WTC11 (cell line): ENCODE results near the gene ADGRG7. TPM values are rescaled to one million over a fixed set of nuclear protein-coding genes. Genes with fewer than 3 reads are reported as not detected.

ENCODE experiments used
- ATAC-seq: fragments of 200-7000 bp; cut with Tn5 transposase; 2 replicates; pipeline ENCODE4 v1.10.0; 2021; ENCODE audit warnings: mild to moderate bottlenecking, moderate library complexity
- CTCF ChIA-PET: fragments of 300-600 bp; sonication (Branson Sonifier 250); formaldehyde crosslinking; loops from one replicate; lab custom pipeline; 2021; ENCODE audit warnings: antibody characterized with exemption; lab: Charles Lee
- POLR2A ChIA-PET: fragments of 350-600 bp; sonication (Branson Sonifier 250); formaldehyde crosslinking; loops from one replicate; lab custom pipeline; 2021; ENCODE audit warnings: antibody characterized with exemption; lab: Charles Lee
- DNase-seq: peaks from one replicate; pipeline ENCODE4 v3.0.0; 2021; ENCODE audit warnings: low spot score
- H3K27ac Mint-ChIP-seq: 2 replicates; pipeline ENCODE4 v1.8.0; 2021; ENCODE audit warnings: mixed read lengths
- H3K27me3 Mint-ChIP-seq: 2 replicates; pipeline ENCODE4 v1.8.0; 2021; ENCODE audit warnings: low read depth, mild to moderate bottlenecking, moderate library complexity, mixed read lengths
- H3K36me3 Mint-ChIP-seq: 2 replicates; pipeline ENCODE4 v1.8.0; 2021; ENCODE audit warnings: mixed read lengths
- H3K4me1 Mint-ChIP-seq: 2 replicates; pipeline ENCODE4 v1.8.0; 2022; ENCODE audit warnings: mixed read lengths
- H3K4me3 Mint-ChIP-seq: 2 replicates; pipeline ENCODE4 v1.8.0; 2021; ENCODE audit warnings: mild to moderate bottlenecking, moderate library complexity, mixed read lengths
- H3K9me3 Mint-ChIP-seq: 2 replicates; pipeline ENCODE4 v1.8.0; 2021; ENCODE audit warnings: mixed read lengths
- AFF4 ChIP-seq: sonication (generic); formaldehyde crosslinking; IDR thresholded peaks from 2 replicates; pipeline ENCODE4 v1.8.1; 2023; ENCODE audit warnings: mild to moderate bottlenecking, missing genetic modification reagents, borderline replicate concordance
- ATF2 ChIP-seq: sonication (generic); formaldehyde crosslinking; IDR thresholded peaks from 2 replicates; pipeline ENCODE4 v1.8.1; 2022; ENCODE audit warnings: low read depth, missing genetic modification reagents, borderline replicate concordance
- CBFB ChIP-seq: sonication (generic); formaldehyde crosslinking; IDR thresholded peaks from 2 replicates; pipeline ENCODE4 v1.8.1; 2022; ENCODE audit warnings: mild to moderate bottlenecking, low read depth, missing genetic modification reagents
- CREB1 ChIP-seq: sonication (generic); formaldehyde crosslinking; IDR thresholded peaks from 2 replicates; pipeline ENCODE4 v1.8.0; 2023; ENCODE audit warnings: mild to moderate bottlenecking, missing genetic modification reagents
- E2F1 ChIP-seq: sonication (generic); formaldehyde crosslinking; IDR thresholded peaks from 2 replicates; pipeline ENCODE4 v1.8.0; 2022; ENCODE audit warnings: mild to moderate bottlenecking, missing genetic modification reagents
- ELF4 ChIP-seq: sonication (generic); formaldehyde crosslinking; IDR thresholded peaks from 2 replicates; pipeline ENCODE4 v1.8.1; 2022; ENCODE audit warnings: low read depth, mild to moderate bottlenecking, moderate library complexity, missing genetic modification reagents
- ERG ChIP-seq: fragments of 250-450 bp; sonication (Bioruptor Pico); IDR thresholded peaks from 2 replicates; pipeline ENCODE4 v1.8.0; 2021; ENCODE audit warnings: mild to moderate bottlenecking
- FOXJ3 ChIP-seq: sonication (generic); formaldehyde crosslinking; IDR thresholded peaks from 2 replicates; pipeline ENCODE4 v1.9.0; 2021; ENCODE audit warnings: missing genetic modification reagents, mild to moderate bottlenecking, borderline replicate concordance
- FOXK1 ChIP-seq: sonication (generic); formaldehyde crosslinking; IDR thresholded peaks from 2 replicates; pipeline ENCODE4 v1.8.0; 2022; ENCODE audit warnings: mild to moderate bottlenecking, moderate library complexity, missing genetic modification reagents
- GRHL2 ChIP-seq: fragments of 250-450 bp; sonication (Bioruptor Pico); IDR thresholded peaks from 2 replicates; pipeline ENCODE4 v1.8.0; 2022; ENCODE audit warnings: mild to moderate bottlenecking, moderate library complexity; ENCODE audit not compliant: insufficient replicate concordance, severe bottlenecking
- IRF2 ChIP-seq: sonication (generic); formaldehyde crosslinking; IDR thresholded peaks from 2 replicates; pipeline ENCODE4 v1.8.0; 2022; ENCODE audit warnings: low read depth, missing genetic modification reagents, borderline replicate concordance
- OVOL2 ChIP-seq: fragments of 250-450 bp; sonication (Bioruptor Pico); IDR thresholded peaks from 2 replicates; pipeline ENCODE4 v1.9.0; 2021; ENCODE audit warnings: mild to moderate bottlenecking, borderline replicate concordance
- PRDM15 ChIP-seq: sonication (generic); formaldehyde crosslinking; IDR thresholded peaks from 2 replicates; pipeline ENCODE4 v1.8.0; 2022; ENCODE audit warnings: missing genetic modification reagents
- RORB ChIP-seq: fragments of 250-450 bp; sonication (Bioruptor Pico); IDR thresholded peaks from 2 replicates; pipeline ENCODE4 v1.9.0; 2021; ENCODE audit warnings: mild to moderate bottlenecking
- SMAD3 ChIP-seq: sonication (generic); formaldehyde crosslinking; IDR thresholded peaks from 2 replicates; pipeline ENCODE4 v1.8.0; 2022; ENCODE audit warnings: missing genetic modification reagents, mild to moderate bottlenecking, borderline replicate concordance
- SMAD4 ChIP-seq: sonication (generic); formaldehyde crosslinking; IDR thresholded peaks from 2 replicates; pipeline ENCODE4 v1.8.0; 2022; ENCODE audit warnings: mild to moderate bottlenecking, missing genetic modification reagents
- ZNF138 ChIP-seq: sonication (generic); formaldehyde crosslinking; conservative IDR thresholded peaks from 2 replicates; pipeline ENCODE4 v1.8.1; 2022; ENCODE audit warnings: mild to moderate bottlenecking, moderate library complexity, missing genetic modification reagents
- ZNF416 ChIP-seq: fragments of 250-450 bp; sonication (Bioruptor Pico); IDR thresholded peaks from 2 replicates; pipeline ENCODE4 v1.9.0; 2021; ENCODE audit warnings: mild to moderate bottlenecking, inconsistent platforms
- ZNF671 ChIP-seq: fragments of 250-450 bp; sonication (Bioruptor Pico); IDR thresholded peaks from 2 replicates; pipeline ENCODE4 v1.8.0; 2021; ENCODE audit warnings: mild to moderate bottlenecking
- total RNA-seq: library from RNA; stranded (reverse); gene quantifications from 3 replicates; pipeline ENCODE4 v1.2.3, GENCODE V29; 2021

ADGRG7 gene
- total RNA-seq, 1 experiment from 2014 or later, result not detected

DNA sequence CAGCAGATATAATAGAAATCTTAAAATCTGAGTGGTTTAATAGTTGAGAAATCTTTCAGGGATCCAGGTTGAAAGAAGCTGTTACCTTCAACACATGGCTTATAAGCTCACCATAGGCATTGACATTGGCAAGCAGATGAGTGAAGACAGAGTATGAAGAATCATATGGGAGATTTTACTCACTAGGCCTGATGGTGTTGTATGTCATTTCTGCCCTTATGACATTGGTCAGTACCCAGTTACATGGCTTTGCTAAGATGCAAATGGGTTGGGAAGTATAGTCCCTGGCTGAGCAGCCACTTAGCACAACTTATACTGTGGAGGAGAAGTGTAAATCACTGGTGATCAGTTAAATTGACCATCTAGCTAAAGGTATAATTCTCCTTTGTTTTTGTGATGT, 105.8 kb downstream of the ADGRG7 start (continued):
- TF ChIP-seq AFF4 (CRISPR knock-in tag) (no peak), ZNF138 (CRISPR knock-in tag) (no peak), FOXK1 (CRISPR knock-in tag) (no peak), OVOL2 (CRISPR knock-in tag) (no peak), RORB (CRISPR knock-in tag) (no peak), ZNF671 (CRISPR knock-in tag) (no peak), ZNF416 (CRISPR knock-in tag) (no peak), CREB1 (CRISPR knock-in tag) (no peak), ERG (no peak)

DNA sequence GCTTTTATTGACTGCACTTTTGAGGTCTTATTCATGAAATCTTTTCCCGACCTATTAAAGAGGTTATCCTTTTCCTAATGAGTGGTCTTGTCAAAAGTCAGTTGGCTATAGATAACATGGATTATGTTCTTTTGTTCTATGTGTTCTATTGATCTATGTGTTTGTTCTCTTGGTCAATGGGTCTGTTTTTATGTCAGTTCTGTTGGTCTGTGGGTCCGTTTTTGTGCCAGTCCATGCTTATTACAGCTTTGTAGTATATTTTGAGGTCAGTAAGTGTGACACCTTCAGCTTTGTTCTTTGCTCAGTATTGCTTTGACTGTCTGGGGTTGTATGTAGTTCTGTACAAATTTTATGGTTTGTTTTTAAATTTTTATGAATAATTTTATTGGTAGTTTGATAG, 107.7 kb downstream of the ADGRG7 start:
- H3K4me1 Mint-ChIP-seq, result peaks cover 20% of the 10 kb centered on the region
- H3K9me3 Mint-ChIP-seq, result no peaks in the 10 kb centered on the region
- H3K4me3 Mint-ChIP-seq, result no peak overlapping the region
- POLR2A ChIA-PET, result no interaction called here
- H3K27me3 Mint-ChIP-seq, result no peaks in the 10 kb centered on the region
- H3K27ac Mint-ChIP-seq, result no peak overlapping the region
- TF ChIP-seq ELF4, result no peak
- TF ChIP-seq CBFB (CRISPR knock-in tag), result no peak
- no peak for TF ChIP-seq FOXJ3 (CRISPR knock-in tag)
- TF ChIP-seq PRDM15 (CRISPR knock-in tag), result no peak
- TF ChIP-seq E2F1, result no peak
- TF ChIP-seq FOXK1 (CRISPR knock-in tag), result no peak
- TF ChIP-seq ATF2, result no peak
- no peak for TF ChIP-seq SMAD3 (CRISPR knock-in tag)
- TF ChIP-seq IRF2 (CRISPR knock-in tag), result no peak
- TF ChIP-seq GRHL2 (CRISPR knock-in tag), result no peak
- no peak for TF ChIP-seq ERG
- TF ChIP-seq SMAD4 (CRISPR knock-in tag), result no peak
- CTCF ChIA-PET, result no interaction called here
- no peak for ATAC-seq
- no peak for DNase-seq
- H3K36me3 Mint-ChIP-seq, result peaks cover 65% of the 10 kb centered on the region
